ENCODE results near the gene APOL2. TPM values are rescaled to one million over a fixed set of nuclear protein-coding genes. Genes with fewer than 3 reads are reported as not detected.
A peak's percentile ranks its signal among the peaks of the same experiment; 100 is the strongest.

Gene APOL2
- polyA plus RNA-seq (2013, experiment 1 of 2): 8.1 TPM
- 6.2 TPM for polyA plus RNA-seq (2013, experiment 2 of 2)

- Histone ChIP-seq H3K9me3 (ENCODE audit: control insufficient read depth, low read length) (no peaks in the 10 kb centered on the region), H3K4me1 (ENCODE audit: control insufficient read depth, insufficient read depth, low read length, poor library complexity, severe bottlenecking) (peaks cover 9% of the 10 kb centered on the region), H3K4me3 (ENCODE audit: extremely low read depth, insufficient read depth, low read length, poor library complexity, severe bottlenecking) (peak within 1 kb of the TSS; percentile 28), H3K36me3 (ENCODE audit: control insufficient read depth, insufficient read depth, low read length) (no peaks in the 10 kb centered on the region), H3K27ac (ENCODE audit: low read depth, low read length, severe bottlenecking) (peak within 1 kb of the TSS; percentile 29)
- WGBS, 2 experiments (ENCODE audit: insufficient coverage in 2 of 2): 6 to 20% methylated on average over 10 to 12 of the region's 13 CpGs
These were observed at the start of gene APOL2 for GRCh38 chr22:36239401-36240171. Gene APOL2, minus strand, starts transcription at chr22:36239527. Its CDS starts 6,365 bp downstream, at chr22:36233162.

GRCh38 chr22:36288571-36289405 is 49.5 kb upstream of the APOL2 start:
- H3K4me1 ChIP-seq (ENCODE audit: control insufficient read depth, insufficient read depth, low read length, poor library complexity, severe bottlenecking): no peaks in the 10 kb centered on the region
- H3K36me3 ChIP-seq (ENCODE audit: control insufficient read depth, insufficient read depth, low read length): peaks cover 82% of the 10 kb centered on the region
- H3K9me3 ChIP-seq (ENCODE audit: control insufficient read depth, low read length): no peaks in the 10 kb centered on the region
- 96 to 97% methylated on average over 25 to 33 of the region's 33 CpGs for whole genome bisulfite sequencing, 2 experiments (ENCODE audit: insufficient coverage in 2 of 2)
- no peak overlapping the region for H3K4me3 ChIP-seq (ENCODE audit: extremely low read depth, insufficient read depth, low read length, poor library complexity, severe bottlenecking)
- H3K27ac ChIP-seq (ENCODE audit: low read depth, low read length, severe bottlenecking): no peak overlapping the region

- Histone ChIP-seq H3K4me1 (ENCODE audit: control insufficient read depth, insufficient read depth, low read length, poor library complexity, severe bottlenecking) (no peaks in the 10 kb centered on the region), H3K36me3 (ENCODE audit: control insufficient read depth, insufficient read depth, low read length) (peaks cover 82% of the 10 kb centered on the region), H3K9me3 (ENCODE audit: control insufficient read depth, low read length) (no peaks in the 10 kb centered on the region), H3K27ac (ENCODE audit: low read depth, low read length, severe bottlenecking) (no peak overlapping the region), H3K4me3 (ENCODE audit: extremely low read depth, insufficient read depth, low read length, poor library complexity, severe bottlenecking) (no peak overlapping the region)
- 97 to 98% methylated on average over 14 to 18 of the region's 20 CpGs for WGBS, 2 experiments (ENCODE audit: insufficient coverage in 2 of 2)
These were observed 48.7 kb upstream of the APOL2 start for GRCh38 chr22:36287881-36288515.

GRCh38 chr22:36286096-36286957 is 47.0 kb upstream of the APOL2 start:
- 73 to 78% methylated on average over 23 to 27 of the region's 28 CpGs for WGBS, 2 experiments (ENCODE audit: insufficient coverage in 2 of 2)
- Histone ChIP-seq H3K4me1 (ENCODE audit: control insufficient read depth, insufficient read depth, low read length, poor library complexity, severe bottlenecking) (no peaks in the 10 kb centered on the region), H3K36me3 (ENCODE audit: control insufficient read depth, insufficient read depth, low read length) (peaks cover 84% of the 10 kb centered on the region), H3K4me3 (ENCODE audit: extremely low read depth, insufficient read depth, low read length, poor library complexity, severe bottlenecking) (no peak overlapping the region), H3K9me3 (ENCODE audit: control insufficient read depth, low read length) (no peaks in the 10 kb centered on the region), H3K27ac (ENCODE audit: low read depth, low read length, severe bottlenecking) (peak overlapping the region; percentile 53)

- no peaks in the 10 kb centered on the region for H3K9me3 ChIP-seq (ENCODE audit: control insufficient read depth, low read length)
- 96 to 98% methylated on average over 20 to 21 of the region's 21 CpGs for WGBS, 2 experiments (ENCODE audit: insufficient coverage in 2 of 2)
- no peak overlapping the region for H3K27ac ChIP-seq (ENCODE audit: low read depth, low read length, severe bottlenecking)
- no peaks in the 10 kb centered on the region for H3K4me1 ChIP-seq (ENCODE audit: control insufficient read depth, insufficient read depth, low read length, poor library complexity, severe bottlenecking)
- H3K36me3 ChIP-seq (ENCODE audit: control insufficient read depth, insufficient read depth, low read length): peaks cover 89% of the 10 kb centered on the region
- H3K4me3 ChIP-seq (ENCODE audit: extremely low read depth, insufficient read depth, low read length, poor library complexity, severe bottlenecking): no peak overlapping the region
These were observed 46.2 kb upstream of the APOL2 start for GRCh38 chr22:36285545-36285944.

DNA sequence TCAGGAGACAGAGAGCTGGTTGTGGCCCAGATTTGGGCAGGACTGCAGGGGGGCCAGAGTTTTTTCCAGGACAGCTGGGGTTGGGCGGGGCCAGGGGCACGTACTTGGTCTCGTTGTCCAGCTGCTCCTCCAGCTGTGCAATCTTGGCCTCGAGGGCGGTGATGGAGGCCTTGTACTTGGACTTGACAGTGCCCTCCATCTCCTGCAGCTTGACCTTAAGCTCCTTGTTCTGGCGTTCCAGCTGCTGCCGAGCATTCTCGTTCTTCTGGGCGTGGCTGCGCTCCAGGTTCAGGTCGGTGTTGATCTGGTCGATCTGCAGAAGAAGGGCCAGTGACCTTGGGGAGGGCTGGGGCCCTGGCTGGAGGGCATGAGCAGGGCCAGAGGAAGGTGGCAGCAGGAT is 45.7 kb upstream of the APOL2 start:
- Histone ChIP-seq H3K9me3 (ENCODE audit: control insufficient read depth, low read length) (no peaks in the 10 kb centered on the region), H3K4me1 (ENCODE audit: control insufficient read depth, insufficient read depth, low read length, poor library complexity, severe bottlenecking) (no peaks in the 10 kb centered on the region), H3K27ac (ENCODE audit: low read depth, low read length, severe bottlenecking) (no peak overlapping the region), H3K4me3 (ENCODE audit: extremely low read depth, insufficient read depth, low read length, poor library complexity, severe bottlenecking) (no peak overlapping the region), H3K36me3 (ENCODE audit: control insufficient read depth, insufficient read depth, low read length) (peaks cover 89% of the 10 kb centered on the region)
- WGBS, 2 experiments (ENCODE audit: insufficient coverage in 2 of 2): 96 to 97% methylated on average over 12 of the region's 12 CpGs

GRCh38 chr22:36284171-36284571 is 44.8 kb upstream of the APOL2 start:
- Histone ChIP-seq H3K4me3 (ENCODE audit: extremely low read depth, insufficient read depth, low read length, poor library complexity, severe bottlenecking) (no peak overlapping the region), H3K36me3 (ENCODE audit: control insufficient read depth, insufficient read depth, low read length) (peaks cover 87% of the 10 kb centered on the region), H3K9me3 (ENCODE audit: control insufficient read depth, low read length) (no peaks in the 10 kb centered on the region), H3K27ac (ENCODE audit: low read depth, low read length, severe bottlenecking) (no peak overlapping the region), H3K4me1 (ENCODE audit: control insufficient read depth, insufficient read depth, low read length, poor library complexity, severe bottlenecking) (no peaks in the 10 kb centered on the region)
- WGBS, 2 experiments (ENCODE audit: insufficient coverage in 2 of 2): 91 to 98% methylated on average over 16 to 24 of the region's 24 CpGs

- 97 to 98% methylated on average over 13 to 22 of the region's 24 CpGs for WGBS, 2 experiments (ENCODE audit: insufficient coverage in 2 of 2)
- Histone ChIP-seq H3K9me3 (ENCODE audit: control insufficient read depth, low read length) (no peaks in the 10 kb centered on the region), H3K36me3 (ENCODE audit: control insufficient read depth, insufficient read depth, low read length) (peaks cover 70% of the 10 kb centered on the region), H3K4me1 (ENCODE audit: control insufficient read depth, insufficient read depth, low read length, poor library complexity, severe bottlenecking) (no peaks in the 10 kb centered on the region), H3K4me3 (ENCODE audit: extremely low read depth, insufficient read depth, low read length, poor library complexity, severe bottlenecking) (no peak overlapping the region), H3K27ac (ENCODE audit: low read depth, low read length, severe bottlenecking) (peak overlapping the region; percentile 23)
These were observed 43.1 kb upstream of the APOL2 start for GRCh38 chr22:36282328-36282831.

GRCh38 chr22:36281781-36282327 is 42.5 kb upstream of the APOL2 start:
- Histone ChIP-seq H3K9me3 (ENCODE audit: control insufficient read depth, low read length) (no peaks in the 10 kb centered on the region), H3K27ac (ENCODE audit: low read depth, low read length, severe bottlenecking) (peak overlapping the region; percentile 23), H3K4me3 (ENCODE audit: extremely low read depth, insufficient read depth, low read length, poor library complexity, severe bottlenecking) (no peak overlapping the region), H3K4me1 (ENCODE audit: control insufficient read depth, insufficient read depth, low read length, poor library complexity, severe bottlenecking) (no peaks in the 10 kb centered on the region), H3K36me3 (ENCODE audit: control insufficient read depth, insufficient read depth, low read length) (peaks cover 65% of the 10 kb centered on the region)
- 92 to 96% methylated on average over 8 to 9 of the region's 14 CpGs for WGBS, 2 experiments (ENCODE audit: insufficient coverage in 2 of 2)
